GM12891 (cell line): ENCODE results near the gene SCN3A.

Source experiments
- DNase-seq: peaks from one replicate; pipeline ENCODE4 v3.0.0; 2011; ENCODE audit warnings: low spot score; ENCODE audit not compliant: insufficient read length
- FAIRE-seq: peaks from 2 replicates; lab custom pipeline; 2011; peaks lifted over from hg19 to GRCh38; lab: Jason Lieb, UNC
- PAX5 ChIP-seq: IDR thresholded peaks from 2 replicates; pipeline ENCODE4 v1.6.1; 2011; ENCODE audit warnings: low read length, moderate library complexity, mild to moderate bottlenecking; ENCODE audit not compliant: insufficient read depth, severe bottlenecking
- POLR2A ChIP-seq: IDR thresholded peaks from 2 replicates; pipeline ENCODE4 v1.6.1; 2011; ENCODE audit warnings: low read depth, low read length, control low read depth
- POLR2AphosphoS5 ChIP-seq: IDR thresholded peaks from 2 replicates; pipeline ENCODE4 v1.6.1; 2011; ENCODE audit warnings: low read depth, low read length, control low read depth
- POU2F2 ChIP-seq: IDR thresholded peaks from 2 replicates; pipeline ENCODE4 v1.6.1; 2011; ENCODE audit warnings: low read depth, mild to moderate bottlenecking, control low read depth, low read length, moderate library complexity
- SPI1 ChIP-seq: IDR thresholded peaks from 2 replicates; pipeline ENCODE4 v1.6.1; 2011; ENCODE audit warnings: low read depth, low read length, control low read depth
- TAF1 ChIP-seq: IDR thresholded peaks from 2 replicates; pipeline ENCODE4 v1.6.1; 2011; ENCODE audit warnings: low read depth, low read length, control low read depth

SCN3A gene

DNA sequence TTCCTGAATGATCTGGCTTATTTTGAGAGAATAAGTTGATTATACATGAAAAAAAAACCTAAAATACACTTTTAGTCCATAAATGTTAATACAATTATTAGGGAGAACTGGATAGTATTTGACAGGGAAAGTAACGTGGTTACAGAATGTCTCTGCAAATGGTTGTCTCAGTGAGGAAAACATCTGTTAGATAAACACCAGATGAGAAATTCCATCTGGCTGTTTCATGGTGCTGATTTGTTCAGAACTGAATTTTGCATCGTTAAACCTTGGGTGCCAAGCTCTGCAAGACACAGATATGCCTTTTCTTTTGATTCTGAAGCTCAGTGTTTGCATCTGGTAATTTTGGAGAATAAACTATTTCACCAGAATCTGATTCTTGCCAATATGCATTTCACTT is 90.4 kb downstream of the SCN3A start:
- FAIRE-seq, result no peak
- TF ChIP-seq POLR2AphosphoS5 (no peak), PAX5 (no peak), POU2F2 (no peak), POLR2A (no peak), TAF1 (no peak), SPI1 (no peak)
- DNase-seq, result no peak

DNA sequence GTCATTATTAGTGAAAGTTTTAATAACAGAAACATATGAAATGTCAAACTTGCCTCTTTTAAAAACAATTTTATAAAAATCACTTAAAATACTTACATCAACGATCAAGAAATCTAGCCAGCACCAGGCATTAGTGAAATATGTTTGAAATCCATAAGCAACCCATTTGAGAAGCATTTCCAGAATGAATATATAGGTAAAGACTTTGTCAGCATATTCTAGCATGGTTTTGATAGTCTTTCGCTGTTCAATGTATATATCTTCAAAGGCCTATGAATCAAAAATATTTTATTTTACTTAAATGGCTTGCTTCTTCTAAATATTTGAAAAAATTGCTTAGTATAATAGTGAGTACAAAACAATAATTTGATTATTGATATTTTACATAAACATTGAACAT is 91.1 kb downstream of the SCN3A start:
- no peak for DNase-seq
- TF ChIP-seq POLR2AphosphoS5 (no peak), PAX5 (no peak), POU2F2 (no peak), SPI1 (no peak), POLR2A (no peak), TAF1 (no peak)
- FAIRE-seq, result no peak

DNA sequence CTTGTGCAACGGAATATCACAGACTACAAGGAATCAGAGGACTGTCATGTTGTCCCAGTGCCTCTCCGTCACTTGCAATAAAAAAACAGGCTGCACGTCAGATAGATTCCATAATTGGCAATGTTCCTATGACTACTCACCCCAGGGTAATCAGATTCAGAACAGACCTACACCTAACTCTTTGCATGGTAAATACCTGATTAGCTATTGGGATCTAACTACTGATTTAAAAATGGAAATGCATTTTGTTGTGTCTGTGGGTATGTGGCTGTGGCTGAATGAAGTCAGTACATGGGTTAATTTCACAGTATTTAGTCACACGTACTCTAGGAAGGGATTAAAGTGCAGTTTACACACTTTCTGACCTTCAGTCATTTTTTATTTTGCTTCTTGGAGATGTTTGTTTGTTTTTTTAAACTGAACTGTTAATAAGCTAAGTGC is 91.7 kb downstream of the SCN3A start:
- DNase-seq (no peak), FAIRE-seq (no peak)
- TF ChIP-seq SPI1 (no peak), POLR2A (no peak), TAF1 (no peak), POLR2AphosphoS5 (no peak), PAX5 (no peak), POU2F2 (no peak)

DNA sequence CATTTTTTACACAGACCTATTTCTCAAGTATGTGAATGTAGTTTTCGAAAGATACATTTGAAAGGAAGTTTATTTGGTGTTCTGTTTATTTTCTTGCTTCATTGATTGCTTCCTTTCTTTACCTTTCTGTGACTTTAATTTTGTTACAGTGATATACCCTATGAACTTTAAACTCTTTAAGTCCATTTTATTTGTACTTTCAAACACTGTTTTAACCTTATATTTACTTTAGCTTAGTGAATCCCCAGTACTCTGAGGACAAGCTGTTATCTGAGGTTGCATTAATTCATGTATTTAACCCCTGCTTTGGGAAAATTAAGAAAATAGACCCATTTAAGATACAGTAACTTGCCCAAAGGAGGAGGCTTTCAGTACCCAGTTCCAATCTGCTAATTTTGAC is 93.5 kb downstream of the SCN3A start:
- FAIRE-seq, result no peak
- no peak for DNase-seq
- TF ChIP-seq PAX5, result no peak
- no peak for TF ChIP-seq POU2F2
- TF ChIP-seq SPI1, result no peak
- TF ChIP-seq POLR2A, result no peak
- no peak for TF ChIP-seq POLR2AphosphoS5
- no peak for TF ChIP-seq TAF1

DNA sequence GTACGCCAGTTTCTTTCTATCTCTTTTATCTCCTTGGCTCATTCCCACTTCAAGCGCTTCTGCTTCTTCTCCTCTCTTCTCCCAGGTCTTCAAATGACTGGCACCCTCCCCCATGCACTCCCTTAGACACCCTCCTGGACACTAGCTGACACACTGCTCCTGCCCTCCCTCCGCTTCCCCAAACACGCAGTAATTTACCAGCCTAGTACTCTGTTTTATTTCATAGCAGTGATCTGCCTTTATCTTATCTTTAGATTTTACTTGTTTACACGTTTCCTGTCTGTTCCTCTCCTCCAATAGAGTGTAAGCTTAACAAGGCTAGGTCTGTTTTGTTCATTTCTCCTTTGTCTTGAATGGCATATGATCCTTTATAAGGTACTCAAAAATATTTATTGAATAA is 93.9 kb downstream of the SCN3A start:
- FAIRE-seq (no peak), DNase-seq (no peak)
- TF ChIP-seq SPI1 (no peak), TAF1 (no peak), POLR2AphosphoS5 (no peak), POU2F2 (no peak), POLR2A (no peak), PAX5 (no peak)

DNA sequence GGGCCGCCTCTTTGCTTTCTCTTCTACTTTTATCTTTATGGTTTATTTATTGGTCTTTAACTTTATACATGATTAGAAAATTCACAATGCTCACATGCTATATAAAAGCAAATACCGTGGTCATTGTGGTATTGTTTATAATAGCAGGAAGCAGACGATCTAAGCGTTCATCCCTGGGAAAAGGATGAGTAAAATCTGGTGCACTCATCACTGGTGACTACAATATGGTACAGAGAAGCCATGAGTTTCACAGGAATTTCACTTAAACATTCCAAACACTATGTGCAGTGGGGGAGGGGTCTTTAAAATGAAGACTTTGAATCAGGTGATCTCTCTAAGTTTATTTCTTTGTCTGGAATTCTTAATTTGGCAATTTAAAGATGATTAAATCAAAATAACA is 97.9 kb downstream of the SCN3A start:
- TF ChIP-seq POU2F2, result no peak
- no peak for TF ChIP-seq POLR2AphosphoS5
- no peak for TF ChIP-seq PAX5
- no peak for TF ChIP-seq SPI1
- TF ChIP-seq TAF1, result no peak
- TF ChIP-seq POLR2A, result no peak
- DNase-seq (no peak), FAIRE-seq (no peak)

DNA sequence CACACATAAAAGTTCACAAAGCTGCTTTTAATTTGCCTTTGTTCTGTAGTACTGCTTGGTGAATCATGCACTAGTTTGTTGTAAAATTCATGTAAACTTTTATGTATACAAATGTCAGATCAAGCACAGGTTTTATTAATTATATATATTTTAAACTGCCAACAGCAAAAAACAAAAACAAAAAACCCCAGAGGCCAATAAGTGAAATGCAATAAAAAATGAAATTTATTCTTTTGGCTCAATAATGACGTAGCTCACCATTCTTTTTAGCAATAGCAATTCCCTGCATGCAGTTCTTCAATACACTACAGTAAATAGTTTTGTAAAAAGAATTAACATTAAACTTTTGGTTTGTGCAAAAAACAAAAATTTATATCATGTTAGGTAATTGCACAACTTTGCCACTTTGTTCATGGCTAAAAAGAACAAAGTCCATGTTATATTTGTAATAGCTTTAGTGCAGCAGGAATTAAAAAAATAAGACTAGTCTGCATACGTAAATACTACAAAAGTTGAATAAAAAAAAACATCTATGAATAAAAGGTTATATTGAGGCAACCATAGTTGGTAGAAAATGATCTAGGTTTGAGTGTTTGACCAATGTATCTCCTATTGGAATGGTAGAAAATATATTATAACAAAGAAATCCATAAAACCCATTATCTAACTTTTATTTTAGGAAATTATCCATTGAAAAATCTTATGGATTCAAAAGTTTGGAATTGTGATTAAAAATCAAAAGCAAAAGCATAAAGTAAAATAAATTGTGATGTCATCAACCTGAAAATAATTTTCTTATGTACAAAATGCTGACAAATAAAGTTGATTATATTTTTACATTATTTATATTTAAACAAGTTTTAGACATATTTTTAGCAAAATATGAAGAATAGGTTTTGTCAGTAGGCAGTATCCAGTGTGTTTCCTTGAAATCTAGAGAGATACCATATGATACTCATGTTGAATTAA is 115.6 kb downstream of the SCN3A start:
- TF ChIP-seq POLR2A (no peak), PAX5 (no peak), SPI1 (no peak), POU2F2 (no peak), POLR2AphosphoS5 (no peak), TAF1 (no peak)
- DNase-seq, result no peak
- no peak for FAIRE-seq

DNA sequence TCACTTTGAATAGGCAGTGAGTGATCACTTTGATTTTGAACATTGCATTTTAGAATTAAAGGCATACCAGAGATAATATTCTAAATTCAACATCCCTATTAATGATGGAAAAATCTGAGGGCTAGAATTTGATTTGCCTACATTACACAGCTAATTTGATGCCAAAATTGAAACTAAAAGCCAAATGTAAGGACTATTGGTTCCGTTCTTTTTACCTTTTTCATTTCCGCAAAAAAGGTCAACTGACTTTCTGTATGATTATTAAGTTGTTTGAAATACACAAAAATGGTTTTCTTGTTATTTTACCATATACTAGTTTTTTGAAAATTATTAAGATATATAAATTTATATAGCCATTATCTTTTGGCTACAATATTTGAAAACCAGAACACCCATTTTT is 117.5 kb downstream of the SCN3A start:
- TF ChIP-seq POU2F2 (no peak), PAX5 (no peak), POLR2AphosphoS5 (no peak), TAF1 (no peak), SPI1 (no peak), POLR2A (no peak)
- no peak for DNase-seq
- no peak for FAIRE-seq

DNA sequence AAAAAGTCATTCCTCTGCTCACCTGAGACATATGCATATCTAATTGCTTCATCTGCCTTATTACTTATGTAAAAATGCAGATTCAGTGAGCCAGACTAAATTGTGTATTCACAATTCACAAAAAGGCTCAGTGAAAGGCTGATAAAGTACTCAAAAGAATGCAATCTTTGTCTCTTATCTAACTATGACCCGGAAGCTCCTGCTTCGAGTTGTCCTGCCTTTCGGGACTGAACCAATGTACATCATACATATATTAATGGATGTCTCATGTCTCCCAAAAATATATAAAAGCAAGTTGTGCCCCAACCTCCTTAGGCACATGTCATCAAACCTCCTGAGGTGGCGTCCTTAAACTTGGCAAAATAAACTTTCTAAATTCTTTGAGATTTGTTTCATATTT is 120.5 kb downstream of the SCN3A start:
- DNase-seq, result no peak
- TF ChIP-seq POLR2A, result no peak
- no peak for TF ChIP-seq POLR2AphosphoS5
- no peak for TF ChIP-seq POU2F2
- no peak for FAIRE-seq

DNA sequence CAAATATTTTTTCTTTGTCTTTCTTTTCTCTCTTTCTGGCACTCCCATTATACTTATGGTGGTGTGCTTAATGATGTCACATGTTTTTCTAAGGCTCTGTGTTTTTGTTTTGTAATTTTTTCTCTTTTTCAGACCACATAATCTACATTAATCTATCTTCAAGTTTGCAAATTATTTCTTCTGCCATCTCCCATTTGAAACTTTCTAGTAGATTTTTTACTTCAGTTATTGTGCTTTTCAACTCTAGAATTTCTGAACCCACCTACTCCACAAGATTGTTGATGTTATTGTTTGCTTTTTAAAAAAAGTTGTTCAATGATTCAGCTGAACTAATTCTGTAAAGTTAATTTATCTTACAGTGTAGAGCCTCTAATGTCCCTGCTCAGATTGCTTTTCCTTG is 121.4 kb downstream of the SCN3A start:
- no peak for TF ChIP-seq POLR2A
- TF ChIP-seq TAF1, result no peak
- no peak for TF ChIP-seq PAX5
- TF ChIP-seq SPI1, result no peak
- no peak for TF ChIP-seq POLR2AphosphoS5
- no peak for TF ChIP-seq POU2F2
- no peak for FAIRE-seq
- no peak for DNase-seq
